ENCODE data around the gene CTSD. TPM values are rescaled to one million over a fixed set of nuclear protein-coding genes. Genes with fewer than 3 reads are reported as not detected.

The CTSD gene
- total RNA-seq, 1 donor = 519 TPM

DNA sequence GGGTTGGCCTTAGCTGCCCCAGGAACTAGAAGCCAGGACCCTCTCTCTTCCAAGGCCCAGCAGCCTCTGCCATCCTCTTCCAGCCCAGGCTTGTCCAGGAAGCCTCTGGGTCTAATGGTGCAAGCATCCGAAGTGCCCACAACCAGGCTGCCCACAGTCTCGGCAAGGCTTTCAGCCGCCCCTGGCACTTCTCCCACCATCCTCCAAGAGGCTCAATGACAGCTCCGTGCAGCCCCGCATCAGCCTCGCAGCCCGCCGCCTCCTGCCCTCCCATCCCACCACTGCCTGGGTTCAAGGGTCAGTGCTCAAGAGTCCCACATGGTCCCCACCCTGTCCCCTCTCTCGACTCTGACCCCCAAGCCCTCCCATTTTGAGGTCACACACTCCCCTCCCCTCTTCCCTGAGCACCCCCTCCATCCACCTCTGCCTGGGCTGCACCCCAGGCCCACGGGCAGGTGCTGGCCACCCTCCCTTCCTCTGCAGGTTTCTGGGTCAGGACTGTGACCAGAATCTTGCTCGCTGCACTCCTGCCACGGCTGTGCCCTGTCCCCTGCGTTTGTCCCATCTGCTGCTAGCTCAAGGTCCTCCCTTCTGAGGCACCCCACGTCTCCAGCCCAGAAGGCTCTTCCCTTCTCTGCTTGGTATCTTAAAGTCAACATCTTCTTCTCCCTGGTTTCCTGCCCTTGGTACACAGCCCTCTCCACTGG, 30.6 kb downstream of the CTSD start:
- H3K27me3 ChIP-seq (ENCODE audit: insufficient read depth, low read length) = peaks cover 38% of the 10 kb centered on the region
- H3K27ac ChIP-seq (ENCODE audit: low read depth, low read length) = no peak overlapping the region
- TF ChIP-seq, protein P1, sequence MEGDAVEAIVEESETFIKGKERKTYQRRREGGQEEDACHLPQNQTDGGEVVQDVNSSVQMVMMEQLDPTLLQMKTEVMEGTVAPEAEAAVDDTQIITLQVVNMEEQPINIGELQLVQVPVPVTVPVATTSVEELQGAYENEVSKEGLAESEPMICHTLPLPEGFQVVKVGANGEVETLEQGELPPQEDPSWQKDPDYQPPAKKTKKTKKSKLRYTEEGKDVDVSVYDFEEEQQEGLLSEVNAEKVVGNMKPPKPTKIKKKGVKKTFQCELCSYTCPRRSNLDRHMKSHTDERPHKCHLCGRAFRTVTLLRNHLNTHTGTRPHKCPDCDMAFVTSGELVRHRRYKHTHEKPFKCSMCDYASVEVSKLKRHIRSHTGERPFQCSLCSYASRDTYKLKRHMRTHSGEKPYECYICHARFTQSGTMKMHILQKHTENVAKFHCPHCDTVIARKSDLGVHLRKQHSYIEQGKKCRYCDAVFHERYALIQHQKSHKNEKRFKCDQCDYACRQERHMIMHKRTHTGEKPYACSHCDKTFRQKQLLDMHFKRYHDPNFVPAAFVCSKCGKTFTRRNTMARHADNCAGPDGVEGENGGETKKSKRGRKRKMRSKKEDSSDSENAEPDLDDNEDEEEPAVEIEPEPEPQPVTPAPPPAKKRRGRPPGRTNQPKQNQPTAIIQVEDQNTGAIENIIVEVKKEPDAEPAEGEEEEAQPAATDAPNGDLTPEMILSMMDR (IDR thresholded peaks at IDR 0.05; ENCODE audit: extremely low read depth, low read depth, low read length) = no peak
- DNase-seq (ENCODE audit: insufficient read length, low spot score, missing footprints) = no peak
- peaks cover 4% of the 10 kb centered on the region for H3K9me3 ChIP-seq (ENCODE audit: low read depth, low read length)
- H3K4me3 ChIP-seq (ENCODE audit: insufficient read depth, low read length) = no peak overlapping the region
- no peak overlapping the region for H3K4me2 ChIP-seq (ENCODE audit: insufficient read depth, low read length)
- H3K4me1 ChIP-seq (ENCODE audit: insufficient read depth, low read length) = no peaks in the 10 kb centered on the region
- peaks cover 7% of the 10 kb centered on the region for H4K20me1 ChIP-seq (ENCODE audit: insufficient read depth, low read length)
- no peaks in the 10 kb centered on the region for H3K36me3 ChIP-seq (ENCODE audit: insufficient read depth, low read length)
- no peaks in the 10 kb centered on the region for H3K79me2 ChIP-seq (ENCODE audit: insufficient read depth, low read length)
- H2AFZ ChIP-seq (ENCODE audit: low read length) = no peak overlapping the region

DNA sequence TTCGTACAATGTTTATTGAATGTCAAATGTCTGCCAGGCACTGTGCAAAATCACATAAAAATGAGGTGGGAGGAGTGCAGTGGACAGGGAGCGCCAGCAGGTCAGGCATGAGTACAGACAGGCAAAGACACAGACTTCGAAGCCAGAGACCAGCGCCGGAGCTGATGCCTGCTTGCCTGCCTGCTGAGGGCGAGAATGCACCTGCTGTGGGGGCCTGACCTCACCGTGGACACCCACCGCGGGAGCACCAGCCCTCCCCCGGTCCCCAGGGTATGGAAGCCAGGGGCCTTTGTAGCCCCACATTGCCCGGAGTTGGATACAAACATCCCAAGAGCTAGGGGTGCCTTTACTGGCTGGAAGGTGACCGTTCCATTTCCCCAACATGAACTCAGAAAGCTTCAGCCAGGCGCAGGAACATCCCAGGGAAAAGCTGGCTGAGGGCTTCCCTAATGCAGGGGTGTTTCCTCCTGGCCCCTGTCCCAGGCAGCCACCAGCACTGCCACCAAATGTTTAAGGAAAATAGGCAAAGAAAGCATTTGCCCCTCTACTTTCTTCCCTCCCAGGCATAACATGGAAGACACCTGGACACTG, 31.2 kb downstream of the CTSD start:
- Histone ChIP-seq H3K27me3 (ENCODE audit: insufficient read depth, low read length) (peaks cover 45% of the 10 kb centered on the region), H3K4me2 (ENCODE audit: insufficient read depth, low read length) (no peak overlapping the region), H3K27ac (ENCODE audit: low read depth, low read length) (no peak overlapping the region), H3K4me1 (ENCODE audit: insufficient read depth, low read length) (no peaks in the 10 kb centered on the region), H4K20me1 (ENCODE audit: insufficient read depth, low read length) (peaks cover 7% of the 10 kb centered on the region), H3K36me3 (ENCODE audit: insufficient read depth, low read length) (no peaks in the 10 kb centered on the region), H3K9me3 (ENCODE audit: low read depth, low read length) (peaks cover 3% of the 10 kb centered on the region), H3K4me3 (ENCODE audit: insufficient read depth, low read length) (no peak overlapping the region), H3K79me2 (ENCODE audit: insufficient read depth, low read length) (no peaks in the 10 kb centered on the region), H2AFZ (ENCODE audit: low read length) (no peak overlapping the region)
- TF ChIP-seq, protein P1 (IDR thresholded peaks at IDR 0.05; ENCODE audit: extremely low read depth, low read depth, low read length) = no peak
- no peak for DNase-seq (ENCODE audit: insufficient read length, low spot score, missing footprints)

DNA sequence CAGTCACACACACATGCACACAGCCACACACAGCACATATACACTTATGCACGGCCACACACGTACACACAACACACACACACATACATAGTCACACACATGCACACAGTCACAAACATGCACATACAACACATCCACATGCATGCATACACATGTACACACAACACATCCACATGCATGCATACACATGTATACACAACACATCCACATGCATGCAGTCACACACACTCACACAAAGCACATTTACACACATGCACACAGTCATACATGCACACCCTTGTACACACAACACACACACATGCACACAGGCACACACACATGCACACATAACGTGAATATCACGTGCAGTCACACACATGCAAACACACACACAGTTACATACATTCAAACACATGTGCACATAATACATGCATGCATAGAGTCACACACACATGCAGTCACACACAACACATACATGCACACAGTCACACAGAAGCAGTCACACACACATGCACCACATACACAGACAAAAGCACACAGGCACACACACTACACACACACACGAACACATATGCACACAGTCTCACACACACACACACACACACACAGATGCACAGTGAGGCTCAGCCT, 32.2 kb downstream of the CTSD start:
- Histone ChIP-seq H3K4me1 (ENCODE audit: insufficient read depth, low read length) (no peaks in the 10 kb centered on the region), H4K20me1 (ENCODE audit: insufficient read depth, low read length) (peaks cover 7% of the 10 kb centered on the region), H2AFZ (ENCODE audit: low read length) (no peak overlapping the region), H3K36me3 (ENCODE audit: insufficient read depth, low read length) (no peaks in the 10 kb centered on the region), H3K4me3 (ENCODE audit: insufficient read depth, low read length) (no peak overlapping the region), H3K27ac (ENCODE audit: low read depth, low read length) (no peak overlapping the region), H3K9me3 (ENCODE audit: low read depth, low read length) (no peaks in the 10 kb centered on the region), H3K4me2 (ENCODE audit: insufficient read depth, low read length) (no peak overlapping the region), H3K27me3 (ENCODE audit: insufficient read depth, low read length) (peaks cover 46% of the 10 kb centered on the region), H3K79me2 (ENCODE audit: insufficient read depth, low read length) (no peaks in the 10 kb centered on the region)
- no peak for DNase-seq (ENCODE audit: insufficient read length, low spot score, missing footprints)
- TF ChIP-seq, protein P1 (IDR thresholded peaks at IDR 0.05; ENCODE audit: extremely low read depth, low read depth, low read length) = no peak

DNA sequence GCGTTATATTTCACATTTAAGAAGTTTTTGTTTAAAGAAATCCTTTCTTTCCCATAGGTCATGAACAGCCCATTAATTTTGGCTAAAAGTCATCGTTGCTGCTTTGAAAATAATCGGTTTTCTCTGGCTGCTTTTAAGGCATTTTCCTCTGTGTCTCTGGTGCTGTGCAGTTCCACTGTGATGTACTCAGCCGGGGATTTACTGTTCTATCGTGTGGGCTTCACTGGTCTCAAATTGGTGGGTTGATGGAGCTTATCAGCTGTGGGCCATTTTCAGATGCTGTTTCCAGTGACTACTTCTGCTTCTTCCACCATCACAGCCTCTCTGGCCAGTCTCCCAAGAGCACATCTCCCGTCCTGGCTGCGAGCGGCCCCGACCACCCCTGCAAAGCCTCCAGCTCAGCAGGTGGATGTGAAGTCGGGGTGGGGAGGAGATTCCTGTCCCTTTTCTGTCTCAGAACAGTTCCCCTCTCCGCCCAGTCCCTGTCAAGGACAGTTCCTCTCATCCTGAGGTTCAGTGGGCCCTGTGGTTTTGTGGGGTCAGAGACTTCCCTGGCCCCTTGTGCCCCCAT, 33.6 kb downstream of the CTSD start:
- Histone ChIP-seq H3K27me3 (ENCODE audit: insufficient read depth, low read length) (peaks cover 52% of the 10 kb centered on the region), H3K9me3 (ENCODE audit: low read depth, low read length) (no peaks in the 10 kb centered on the region), H3K4me3 (ENCODE audit: insufficient read depth, low read length) (no peak overlapping the region), H4K20me1 (ENCODE audit: insufficient read depth, low read length) (peaks cover 5% of the 10 kb centered on the region), H3K36me3 (ENCODE audit: insufficient read depth, low read length) (no peaks in the 10 kb centered on the region), H3K79me2 (ENCODE audit: insufficient read depth, low read length) (no peaks in the 10 kb centered on the region), H3K4me2 (ENCODE audit: insufficient read depth, low read length) (no peak overlapping the region), H2AFZ (ENCODE audit: low read length) (no peak overlapping the region), H3K27ac (ENCODE audit: low read depth, low read length) (no peak overlapping the region), H3K4me1 (ENCODE audit: insufficient read depth, low read length) (no peaks in the 10 kb centered on the region)
- DNase-seq (ENCODE audit: insufficient read length, low spot score, missing footprints) = no peak
- TF ChIP-seq, protein P1 (IDR thresholded peaks at IDR 0.05; ENCODE audit: extremely low read depth, low read depth, low read length) = no peak
